Suprapubic skin (tissue), 4 donors: ENCODE data around the gene MAGEB16. TPM values are rescaled to one million over a fixed set of nuclear protein-coding genes. Genes with fewer than 3 reads are reported as not detected.

ENCODE experiments used
- DNase-seq, 2 donors: peaks; one replicate each; pipeline ENCODE4 v3.0.0-alpha.2; 2019; ENCODE audit warnings: low spot score in 2 of 2
- H3K27ac ChIP-seq: fragments of 200-600 bp; sonication (generic); one replicate; pipeline ENCODE4 v1.5.1; 2019
- H3K27me3 ChIP-seq: fragments of 200-600 bp; sonication (generic); one replicate; pipeline ENCODE4 v1.5.1; 2019
- H3K36me3 ChIP-seq: fragments of 200-600 bp; sonication (generic); one replicate; pipeline ENCODE4 v1.5.1; 2019
- H3K4me1 ChIP-seq: fragments of 200-600 bp; sonication (generic); one replicate; pipeline ENCODE4 v1.5.1; 2019
- H3K4me3 ChIP-seq: fragments of 200-600 bp; sonication (generic); one replicate; pipeline ENCODE4 v1.5.1; 2019; ENCODE audit warnings: mild to moderate bottlenecking
- H3K9me3 ChIP-seq: fragments of 200-600 bp; sonication (generic); one replicate; pipeline ENCODE4 v1.5.1; 2019
- CTCF ChIP-seq, 2 donors: fragments of 200-600 bp in 1 of 2; fragments of 450-650 bp in 1 of 2; sonication (generic) in 1 of 2; IDR thresholded peaks; one replicate each; pipeline ENCODE4 v1.5.1; 2016 to 2019; ENCODE audit warnings: antibody characterized with exemption in 2 of 2, mild to moderate bottlenecking in 1 of 2, moderate library complexity in 1 of 2
- EP300 ChIP-seq: sonication (generic); formaldehyde crosslinking; IDR thresholded peaks from one replicate; pipeline ENCODE4 v1.6.1; 2017; ENCODE audit warnings: antibody characterized with exemption
- POLR2A ChIP-seq, 2 donors: fragments of 450-650 bp; IDR thresholded peaks; one replicate each; pipeline ENCODE4 v1.6.1; 2017; ENCODE audit warnings: antibody characterized with exemption in 2 of 2, mild to moderate bottlenecking in 2 of 2, moderate library complexity in 2 of 2
- POLR2AphosphoS5 ChIP-seq, 3 donors: sonication (generic); formaldehyde crosslinking; IDR thresholded peaks; one replicate each; pipeline ENCODE4 v1.6.1; 2017; ENCODE audit warnings: antibody characterized with exemption in 3 of 3
- WGBS: methylation state at CpG from one replicate; pipeline ENCODE4 v1.1.5; 2018; 5-methylcytosine and 5-hydroxymethylcytosine counted together
- total RNA-seq, 4 donors: library from RNA; depleted of rRNA; stranded (reverse); fragments of >200 nt; gene quantifications; one replicate each; pipeline ENCODE4 v1.1.0, GENCODE V29; 2016

The MAGEB16 gene
- total RNA-seq, 4 donors from 2014 or later = not detected

GRCh38 chrX:35847736-35848135 is 49.6 kb downstream of the MAGEB16 start:
- 54% methylated on average over 4 of the region's 4 CpGs for WGBS
- H3K9me3 ChIP-seq = no peaks in the 10 kb centered on the region
- DNase-seq = no peak

More at GRCh38 chrX:35847736-35848135, 49.6 kb downstream of the MAGEB16 start:
- H3K4me3 ChIP-seq = no peak overlapping the region
- TF ChIP-seq POLR2A (IDR thresholded peaks at IDR 0.05) (no peak), POLR2AphosphoS5 (IDR thresholded peaks at IDR 0.05) (no peak), CTCF (IDR thresholded peaks at IDR 0.05) (no peak), EP300 (no peak)
- no peaks in the 10 kb centered on the region for H3K4me1 ChIP-seq
- H3K27me3 ChIP-seq = no peaks in the 10 kb centered on the region
- no peak overlapping the region for H3K27ac ChIP-seq
- no peaks in the 10 kb centered on the region for H3K36me3 ChIP-seq

Other genes with a start within 250 kb of the MAGEB16 start
- not detected for gene CFAP47, start 121.4 kb downstream of the MAGEB16 start, total RNA-seq